Body of pancreas (tissue), 4 donors: ENCODE results near the gene DOCK3.

Experiments
- POLR2A ChIP-seq, 3 donors: fragments of 450-650 bp; IDR thresholded peaks; one replicate each; pipeline ENCODE4 v1.6.1; 2016; ENCODE audit warnings: antibody characterized with exemption in 3 of 3, mild to moderate bottlenecking in 2 of 3
- TF ChIP-seq, protein P1 (sequence below), 7 experiments: fragments of 450-650 bp in 4 of 7; fragments of 200-600 bp in 3 of 7; sonication (generic) in 3 of 7; IDR thresholded peaks; one replicate each; pipeline ENCODE4 v1.5.1; 2016 to 2019; ENCODE audit warnings: antibody characterized with exemption in 7 of 7

DNA sequence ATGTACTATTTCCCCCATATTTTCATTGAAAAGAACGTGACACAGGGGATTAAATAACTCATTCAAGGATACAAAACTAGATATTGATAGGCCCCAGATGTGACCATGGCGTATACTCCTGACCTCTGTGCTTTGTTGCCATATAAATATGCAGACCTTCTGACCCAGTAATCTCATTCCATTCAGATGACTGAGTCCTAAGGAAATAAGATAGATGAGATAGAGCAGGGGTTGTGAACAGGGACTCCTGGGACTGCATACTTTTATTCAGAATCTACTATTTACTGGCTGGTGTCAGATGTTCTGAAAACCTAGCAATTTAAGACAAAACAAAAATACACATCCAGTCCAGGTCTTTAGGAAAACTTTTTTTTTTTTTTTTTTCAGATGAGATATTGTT, 571.1 kb downstream of the DOCK3 start:
- no peak for TF ChIP-seq POLR2A (IDR thresholded peaks at IDR 0.05)
- TF ChIP-seq, protein P1, sequence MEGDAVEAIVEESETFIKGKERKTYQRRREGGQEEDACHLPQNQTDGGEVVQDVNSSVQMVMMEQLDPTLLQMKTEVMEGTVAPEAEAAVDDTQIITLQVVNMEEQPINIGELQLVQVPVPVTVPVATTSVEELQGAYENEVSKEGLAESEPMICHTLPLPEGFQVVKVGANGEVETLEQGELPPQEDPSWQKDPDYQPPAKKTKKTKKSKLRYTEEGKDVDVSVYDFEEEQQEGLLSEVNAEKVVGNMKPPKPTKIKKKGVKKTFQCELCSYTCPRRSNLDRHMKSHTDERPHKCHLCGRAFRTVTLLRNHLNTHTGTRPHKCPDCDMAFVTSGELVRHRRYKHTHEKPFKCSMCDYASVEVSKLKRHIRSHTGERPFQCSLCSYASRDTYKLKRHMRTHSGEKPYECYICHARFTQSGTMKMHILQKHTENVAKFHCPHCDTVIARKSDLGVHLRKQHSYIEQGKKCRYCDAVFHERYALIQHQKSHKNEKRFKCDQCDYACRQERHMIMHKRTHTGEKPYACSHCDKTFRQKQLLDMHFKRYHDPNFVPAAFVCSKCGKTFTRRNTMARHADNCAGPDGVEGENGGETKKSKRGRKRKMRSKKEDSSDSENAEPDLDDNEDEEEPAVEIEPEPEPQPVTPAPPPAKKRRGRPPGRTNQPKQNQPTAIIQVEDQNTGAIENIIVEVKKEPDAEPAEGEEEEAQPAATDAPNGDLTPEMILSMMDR (IDR thresholded peaks at IDR 0.05) = no peak
